ENCODE measurements around the gene RAPGEF5.

The RAPGEF5 gene

GRCh38 chr7:22189230-22189629, 167.7 kb downstream of the RAPGEF5 start:
- no peak for DNase-seq (ENCODE audit: low spot score)

GRCh38 chr7:22187691-22188348, 169.1 kb downstream of the RAPGEF5 start:
- DNase-seq (ENCODE audit: low spot score), result no peak

- no peak for DNase-seq (ENCODE audit: low spot score)
Observed at GRCh38 chr7:22185559-22185958, 171.4 kb downstream of the RAPGEF5 start.

- no peak for DNase-seq (ENCODE audit: low spot score)
Observed at GRCh38 chr7:22184549-22185199, 172.3 kb downstream of the RAPGEF5 start.

- DNase-seq (ENCODE audit: low spot score), result no peak
Observed at GRCh38 chr7:22183522-22184280, 173.3 kb downstream of the RAPGEF5 start.

- no peak for DNase-seq (ENCODE audit: low spot score)
Observed at GRCh38 chr7:22182149-22182548, 174.8 kb downstream of the RAPGEF5 start.

GRCh38 chr7:22181663-22182062, 175.3 kb downstream of the RAPGEF5 start:
- DNase-seq (ENCODE audit: low spot score), result no peak

- DNase-seq (ENCODE audit: low spot score), result no peak
Observed at GRCh38 chr7:22179442-22179879, 177.5 kb downstream of the RAPGEF5 start.

GRCh38 chr7:22178735-22179134, 178.2 kb downstream of the RAPGEF5 start:
- DNase-seq (ENCODE audit: low spot score), result no peak

GRCh38 chr7:22176791-22177412, 180.1 kb downstream of the RAPGEF5 start:
- DNase-seq (ENCODE audit: low spot score), result peak; percentile 13

- no peak for DNase-seq (ENCODE audit: low spot score)
Observed at GRCh38 chr7:22174574-22174953, 182.4 kb downstream of the RAPGEF5 start.

- DNase-seq (ENCODE audit: low spot score), result peak; percentile 3
Observed at GRCh38 chr7:22173685-22174573, 183.0 kb downstream of the RAPGEF5 start.

- no peak for DNase-seq (ENCODE audit: low spot score)
Observed at GRCh38 chr7:22168129-22168634, 188.8 kb downstream of the RAPGEF5 start.

GRCh38 chr7:22167482-22167881, 189.5 kb downstream of the RAPGEF5 start:
- DNase-seq (ENCODE audit: low spot score), result no peak

- DNase-seq (ENCODE audit: low spot score), result peak; percentile 5
Observed at GRCh38 chr7:22166928-22167327, 190.0 kb downstream of the RAPGEF5 start.

- no peak for DNase-seq (ENCODE audit: low spot score)
Observed at GRCh38 chr7:22159341-22159740, 197.6 kb downstream of the RAPGEF5 start.

GRCh38 chr7:22157552-22157951, 199.4 kb downstream of the RAPGEF5 start:
- DNase-seq (ENCODE audit: low spot score), result no peak

- peak; percentile 80 for DNase-seq (ENCODE audit: low spot score)
Observed at GRCh38 chr7:22156205-22156604, 200.7 kb downstream of the RAPGEF5 start.

- no peak for DNase-seq (ENCODE audit: low spot score)
Observed at GRCh38 chr7:22154143-22154529, 202.8 kb downstream of the RAPGEF5 start.

GRCh38 chr7:22153432-22154142, 203.4 kb downstream of the RAPGEF5 start:
- no peak for DNase-seq (ENCODE audit: low spot score)

- no peak for DNase-seq (ENCODE audit: low spot score)
Observed at GRCh38 chr7:22152690-22153089, 204.3 kb downstream of the RAPGEF5 start.

All from kidney tubule cell (primary cell).